AG10803 (cell line): Measurements from ENCODE around the gene SPOCK2.

ENCODE experiments used
- DNase-seq: peaks from one replicate; pipeline ENCODE4 v3.0.0; 2010; ENCODE audit warnings: low read depth
- H3K4me3 ChIP-seq: 2 replicates; pipeline ENCODE4 v1.5.1; 2011; ENCODE audit warnings: mild to moderate bottlenecking, low read length, control low read depth
- CTCF ChIP-seq: conservative IDR thresholded peaks from 2 replicates; pipeline ENCODE4 v1.5.1; 2011; ENCODE audit warnings: mild to moderate bottlenecking, low read length, control low read depth, inconsistent platforms

Gene SPOCK2

GRCh38 chr10:72056113-72056512 is 32.2 kb downstream of the SPOCK2 start:
- H3K4me3 ChIP-seq: no peak overlapping the region

GRCh38 chr10:72053690-72054089 is 34.7 kb downstream of the SPOCK2 start:
- TF ChIP-seq CTCF: no peak
- no peak for DNase-seq
- no peak overlapping the region for H3K4me3 ChIP-seq

More at GRCh38 chr10:72056113-72056512, 32.2 kb downstream of the SPOCK2 start:
- no peak for TF ChIP-seq CTCF
- DNase-seq: no peak

- no peak overlapping the region for H3K4me3 ChIP-seq
- no peak for TF ChIP-seq CTCF
- DNase-seq: no peak
Measured at GRCh38 chr10:72050873-72051272, 37.5 kb downstream of the SPOCK2 start.

GRCh38 chr10:72049969-72050781 is 38.2 kb downstream of the SPOCK2 start:
- no peak for TF ChIP-seq CTCF
- no peak for DNase-seq
- H3K4me3 ChIP-seq: no peak overlapping the region

GRCh38 chr10:72049472-72049871 is 38.9 kb downstream of the SPOCK2 start:
- H3K4me3 ChIP-seq: no peak overlapping the region
- no peak for DNase-seq
- no peak for TF ChIP-seq CTCF

- peak; percentile 100 for TF ChIP-seq CTCF
- H3K4me3 ChIP-seq: no peak overlapping the region
- peak; percentile 86 for DNase-seq
Measured at GRCh38 chr10:72048450-72049124, 39.8 kb downstream of the SPOCK2 start.

- no peak for TF ChIP-seq CTCF
- no peak overlapping the region for H3K4me3 ChIP-seq
- no peak for DNase-seq
Measured at GRCh38 chr10:72045586-72045985, 42.8 kb downstream of the SPOCK2 start.
